ENCODE measurements around the gene GPRIN1. TPM values are rescaled to one million over a fixed set of nuclear protein-coding genes. Genes with fewer than 3 reads are reported as not detected.

GPRIN1 gene
- total and polyA plus RNA-seq, 2 donors (not counting 1 experiment from before 2014, with no cell fraction given), result 0.72 to 2.1 TPM

GRCh38 chr5:176577312-176578176 is 32.4 kb downstream of the GPRIN1 start:
- TF ChIP-seq EZH2 (IDR thresholded peaks at IDR 0.05; ENCODE audit: borderline replicate concordance, insufficient read depth, low read depth, low read length, poor library complexity, severe bottlenecking) (no peak), CTCF (IDR thresholded peaks at IDR 0.05) (no peak)
- no peak overlapping the region for H2AFZ ChIP-seq (ENCODE audit: insufficient read depth, low read depth, low read length, poor library complexity, severe bottlenecking)
- no peaks in the 10 kb centered on the region for H3K27me3 ChIP-seq (replicated peaks in 1 of 4; ENCODE audit: control extremely low read depth in 1 of 4, control insufficient read depth in 3 of 4, insufficient read depth in 4 of 4, low read length in 3 of 4)
- no peaks in the 10 kb centered on the region for H3K79me2 ChIP-seq (ENCODE audit: control insufficient read depth, insufficient read depth, low read length)
- peaks cover 0 to 11% of the 10 kb centered on the region in 2 donors for H3K4me1 ChIP-seq (ENCODE audit: control insufficient read depth in 2 of 2, insufficient read depth in 2 of 2, low read length in 2 of 2)
- no peak overlapping the region for H3K4me3 ChIP-seq (ENCODE audit: control extremely low read depth in 1 of 5, extremely low read depth in 1 of 5, insufficient read depth in 1 of 5, low read depth in 2 of 5, low read length in 4 of 5)
- H3K9me3 ChIP-seq (ENCODE audit: control extremely low read depth in 1 of 3, control insufficient read depth in 2 of 3, insufficient read depth in 1 of 3, low read length in 2 of 3), result peaks cover 0 to 4% (median 0%) of the 10 kb centered on the region in 3 donors
- no peak overlapping the region for H3K9ac ChIP-seq (ENCODE audit: low read length)
- DNase-seq (no peak), ATAC-seq (ENCODE audit: low read depth) (no peak)
- H3K4me3 Mint-ChIP-seq, result no peak overlapping the region
- CTCF ChIA-PET, result interaction anchor here (1.2 to 2.9 kb wide), 3 partner anchors 34 to 161 kb away, joined by 3 to 12 read pairs (median 5); partner anchors contain the start of gene CLTB
- no peak overlapping the region for H3K27ac ChIP-seq (ENCODE audit: low read length in 2 of 2)
- intact Hi-C loops (cut with micrococcal nuclease), result loop anchor here (1.0 kb wide), 1 partner anchor 161 kb away; the partner anchor contains the start of gene CLTB
- peaks cover 5% of the 10 kb centered on the region for H3K4me1 Mint-ChIP-seq
- H3K27ac Mint-ChIP-seq, result no peak overlapping the region
- no peak overlapping the region for H3K4me2 ChIP-seq (replicated peaks; ENCODE audit: low read depth, low read length, poor library complexity, severe bottlenecking)
- POLR2A ChIA-PET, result no interaction called here
- peaks cover 7% of the 10 kb centered on the region for H3K27me3 Mint-ChIP-seq
- no peaks in the 10 kb centered on the region for H3K36me3 ChIP-seq (replicated peaks in 1 of 2; ENCODE audit: control extremely low read depth in 1 of 2, control insufficient read depth in 1 of 2, extremely low read depth in 1 of 2, insufficient read depth in 2 of 2, low read length in 1 of 2)
- H4K20me1 ChIP-seq (ENCODE audit: control insufficient read depth, insufficient read depth, low read length, poor library complexity, severe bottlenecking), result no peaks in the 10 kb centered on the region
- WGBS (ENCODE audit: insufficient coverage), result 74% methylated on average over 36 of the region's 36 CpGs
- no peaks in the 10 kb centered on the region for H3K9me3 Mint-ChIP-seq (ENCODE audit: insufficient read depth)

All from B cell (primary cell).